Stomach (tissue), 4 donors: Measurements from ENCODE around the gene LRCH3.

Experiments
- CTCF ChIP-seq, 7 experiments: fragments of 450-650 bp in 4 of 7; fragments of 200-600 bp in 3 of 7; sonication (generic) in 3 of 7; IDR thresholded peaks; one replicate each; pipeline ENCODE4 v1.5.1; 2016 to 2019; ENCODE audit warnings: antibody characterized with exemption in 7 of 7, control low read depth in 2 of 7, mild to moderate bottlenecking in 1 of 7
- POLR2A ChIP-seq, 4 donors: fragments of 450-650 bp; IDR thresholded peaks; one replicate each; pipeline ENCODE4 v1.6.1; 2016; ENCODE audit warnings: antibody characterized with exemption in 4 of 4, control low read depth in 2 of 4, mild to moderate bottlenecking in 1 of 4, moderate library complexity in 1 of 4
- POLR2AphosphoS5 ChIP-seq, 3 donors: sonication (generic); formaldehyde crosslinking; IDR thresholded peaks; one replicate each; pipeline ENCODE4 v1.6.1; 2016; ENCODE audit warnings: antibody characterized with exemption in 3 of 3

GRCh38 chr3:197796087-197796486, 5.0 kb downstream of the LRCH3 start:
- TF ChIP-seq CTCF (IDR thresholded peaks at IDR 0.05) (no peak), POLR2AphosphoS5 (IDR thresholded peaks at IDR 0.05) (no peak), POLR2A (IDR thresholded peaks at IDR 0.05) (no peak)
